Stimulated activated CD8-positive, alpha-beta memory T cell treated with anti-CD3 and anti-CD28 coated beads, Interleukin-2, amount 100 ng/mL, for 48 hours (primary cell): Measurements from ENCODE around the gene HNF4A.

Source experiments
- DNase-seq, 2 donors: peaks; one replicate each; pipeline ENCODE4 v3.0.0-alpha.2; 2020; ENCODE audit warnings: low read depth in 2 of 2

The HNF4A gene

DNA sequence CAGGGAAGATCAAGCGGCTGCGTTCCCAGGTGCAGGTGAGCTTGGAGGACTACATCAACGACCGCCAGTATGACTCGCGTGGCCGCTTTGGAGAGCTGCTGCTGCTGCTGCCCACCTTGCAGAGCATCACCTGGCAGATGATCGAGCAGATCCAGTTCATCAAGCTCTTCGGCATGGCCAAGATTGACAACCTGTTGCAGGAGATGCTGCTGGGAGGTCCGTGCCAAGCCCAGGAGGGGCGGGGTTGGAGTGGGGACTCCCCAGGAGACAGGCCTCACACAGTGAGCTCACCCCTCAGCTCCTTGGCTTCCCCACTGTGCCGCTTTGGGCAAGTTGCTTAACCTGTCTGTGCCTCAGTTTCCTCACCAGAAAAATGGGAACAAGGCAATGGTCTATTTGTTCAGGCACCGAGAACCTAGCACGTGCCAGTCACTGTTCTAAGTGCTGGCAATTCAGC lies 68.6 kb downstream of the HNF4A start:
- DNase-seq: no peak

- DNase-seq: no peak
These were observed 70.4 kb downstream of the HNF4A start for GRCh38 chr20:44425923-44426322.

DNA sequence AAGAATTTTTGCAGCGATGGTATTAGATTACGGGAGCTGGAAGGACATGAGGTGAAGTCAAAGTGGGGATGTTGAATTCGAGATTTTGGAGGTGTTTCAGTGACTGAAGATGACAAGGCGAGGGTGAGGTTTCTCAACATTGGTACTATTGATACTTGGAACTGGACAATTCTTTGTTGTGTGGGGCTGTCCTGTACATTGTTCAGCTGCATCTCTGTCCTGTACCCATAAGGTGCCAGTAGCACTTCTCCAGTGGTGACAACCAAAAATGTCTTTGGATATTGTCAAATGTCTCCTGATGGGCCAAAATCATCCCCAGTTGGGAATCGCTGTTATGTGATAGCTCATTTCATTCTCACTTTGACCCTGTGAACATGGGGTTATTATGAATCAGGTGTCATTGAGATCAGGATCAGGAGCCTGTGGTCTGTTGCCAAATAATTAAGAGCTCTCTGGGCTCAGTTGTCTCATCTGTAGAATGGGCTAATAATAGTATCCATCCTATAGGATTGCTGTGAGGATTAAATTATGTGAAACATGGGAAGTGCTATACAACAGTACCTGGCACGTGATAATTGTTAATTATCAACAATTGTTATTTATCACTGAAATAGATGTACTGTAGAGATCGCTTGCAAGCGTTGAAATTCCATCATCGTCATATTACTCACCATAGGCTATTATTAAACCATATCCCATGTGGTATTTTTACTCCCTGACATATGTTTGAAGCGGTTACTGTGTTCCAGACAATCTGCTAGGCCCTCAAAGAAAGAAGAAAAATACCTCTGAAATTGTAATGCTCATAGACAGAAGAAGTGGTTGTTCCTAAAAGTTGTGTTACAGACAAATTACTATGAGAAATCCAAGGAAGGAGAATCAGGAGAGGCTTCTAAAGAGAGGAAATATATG lies 71.6 kb downstream of the HNF4A start:
- DNase-seq: no peak

- DNase-seq: no peak
These were observed 72.3 kb downstream of the HNF4A start for GRCh38 chr20:44427804-44428173.

- DNase-seq: no peak
These were observed 72.9 kb downstream of the HNF4A start for GRCh38 chr20:44428174-44429016.

- no peak for DNase-seq
These were observed 73.5 kb downstream of the HNF4A start for GRCh38 chr20:44429017-44429339.

DNA sequence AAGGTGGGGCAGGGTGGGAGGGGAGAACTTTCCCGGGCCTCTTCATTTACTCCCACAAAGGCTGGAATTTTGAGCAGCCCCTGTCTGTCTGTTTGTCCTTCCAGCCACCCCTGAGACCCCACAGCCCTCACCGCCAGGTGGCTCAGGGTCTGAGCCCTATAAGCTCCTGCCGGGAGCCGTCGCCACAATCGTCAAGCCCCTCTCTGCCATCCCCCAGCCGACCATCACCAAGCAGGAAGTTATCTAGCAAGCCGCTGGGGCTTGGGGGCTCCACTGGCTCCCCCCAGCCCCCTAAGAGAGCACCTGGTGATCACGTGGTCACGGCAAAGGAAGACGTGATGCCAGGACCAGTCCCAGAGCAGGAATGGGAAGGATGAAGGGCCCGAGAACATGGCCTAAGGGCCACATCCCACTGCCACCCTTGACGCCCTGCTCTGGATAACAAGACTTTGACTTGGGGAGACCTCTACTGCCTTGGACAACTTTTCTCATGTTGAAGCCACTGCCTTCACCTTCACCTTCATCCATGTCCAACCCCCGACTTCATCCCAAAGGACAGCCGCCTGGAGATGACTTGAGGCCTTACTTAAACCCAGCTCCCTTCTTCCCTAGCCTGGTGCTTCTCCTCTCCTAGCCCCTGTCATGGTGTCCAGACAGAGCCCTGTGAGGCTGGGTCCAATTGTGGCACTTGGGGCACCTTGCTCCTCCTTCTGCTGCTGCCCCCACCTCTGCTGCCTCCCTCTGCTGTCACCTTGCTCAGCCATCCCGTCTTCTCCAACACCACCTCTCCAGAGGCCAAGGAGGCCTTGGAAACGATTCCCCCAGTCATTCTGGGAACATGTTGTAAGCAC lies 74.1 kb downstream of the HNF4A start:
- no peak for DNase-seq

DNA sequence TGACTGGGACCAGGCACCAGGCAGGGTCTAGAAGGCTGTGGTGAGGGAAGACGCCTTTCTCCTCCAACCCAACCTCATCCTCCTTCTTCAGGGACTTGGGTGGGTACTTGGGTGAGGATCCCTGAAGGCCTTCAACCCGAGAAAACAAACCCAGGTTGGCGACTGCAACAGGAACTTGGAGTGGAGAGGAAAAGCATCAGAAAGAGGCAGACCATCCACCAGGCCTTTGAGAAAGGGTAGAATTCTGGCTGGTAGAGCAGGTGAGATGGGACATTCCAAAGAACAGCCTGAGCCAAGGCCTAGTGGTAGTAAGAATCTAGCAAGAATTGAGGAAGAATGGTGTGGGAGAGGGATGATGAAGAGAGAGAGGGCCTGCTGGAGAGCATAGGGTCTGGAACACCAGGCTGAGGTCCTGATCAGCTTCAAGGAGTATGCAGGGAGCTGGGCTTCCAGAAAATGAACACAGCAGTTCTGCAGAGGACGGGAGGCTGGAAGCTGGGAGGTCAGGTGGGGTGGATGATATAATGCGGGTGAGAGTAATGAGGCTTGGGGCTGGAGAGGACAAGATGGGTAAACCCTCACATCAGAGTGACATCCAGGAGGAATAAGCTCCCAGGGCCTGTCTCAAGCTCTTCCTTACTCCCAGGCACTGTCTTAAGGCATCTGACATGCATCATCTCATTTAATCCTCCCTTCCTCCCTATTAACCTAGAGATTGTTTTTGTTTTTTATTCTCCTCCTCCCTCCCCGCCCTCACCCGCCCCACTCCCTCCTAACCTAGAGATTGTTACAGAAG lies 75.0 kb downstream of the HNF4A start:
- DNase-seq: no peak

GRCh38 chr20:44431118-44431501 lies 75.6 kb downstream of the HNF4A start:
- DNase-seq: no peak

GRCh38 chr20:44431502-44432234 lies 76.2 kb downstream of the HNF4A start:
- DNase-seq: no peak

DNA sequence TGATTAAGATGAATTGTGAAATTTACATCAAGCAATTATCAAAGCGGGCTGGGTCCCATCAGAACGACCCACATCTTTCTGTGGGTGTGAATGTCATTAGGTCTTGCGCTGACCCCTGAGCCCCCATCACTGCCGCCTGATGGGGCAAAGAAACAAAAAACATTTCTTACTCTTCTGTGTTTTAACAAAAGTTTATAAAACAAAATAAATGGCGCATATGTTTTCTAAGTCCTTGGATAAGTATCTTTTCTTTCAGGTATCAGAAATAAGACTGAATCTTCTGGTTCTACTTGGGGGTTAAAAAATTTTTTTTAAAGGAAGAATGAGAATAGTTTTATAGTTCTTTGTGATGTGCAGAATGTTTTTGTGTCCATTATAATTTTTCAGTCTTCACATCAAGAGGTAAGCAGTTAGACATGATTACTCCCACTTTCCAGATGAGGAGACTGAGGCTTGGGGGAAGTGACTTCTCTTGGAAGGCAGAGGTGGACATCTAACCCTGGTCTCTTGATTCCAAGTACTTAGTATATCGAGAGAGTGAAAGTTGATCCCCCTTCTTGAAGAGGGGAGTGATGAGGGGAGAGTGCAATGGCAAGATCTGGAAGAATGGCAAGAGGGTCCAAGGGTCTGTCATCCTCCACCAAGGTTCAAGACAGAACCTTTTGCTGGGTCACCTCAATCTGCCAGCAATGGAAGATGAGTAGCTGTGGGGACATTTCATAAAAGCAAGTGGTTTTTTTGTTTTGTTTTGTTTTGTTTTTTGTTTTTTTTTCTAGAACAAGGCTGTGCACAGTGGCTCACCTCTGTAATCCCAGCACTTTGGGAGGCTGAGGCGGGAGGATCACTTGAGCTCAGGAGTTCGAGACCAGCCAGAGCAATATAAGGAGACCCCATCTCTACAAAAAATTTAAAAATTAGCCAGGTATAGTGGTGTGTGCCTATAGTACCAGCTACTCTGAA lies 77.4 kb downstream of the HNF4A start:
- no peak for DNase-seq

DNA sequence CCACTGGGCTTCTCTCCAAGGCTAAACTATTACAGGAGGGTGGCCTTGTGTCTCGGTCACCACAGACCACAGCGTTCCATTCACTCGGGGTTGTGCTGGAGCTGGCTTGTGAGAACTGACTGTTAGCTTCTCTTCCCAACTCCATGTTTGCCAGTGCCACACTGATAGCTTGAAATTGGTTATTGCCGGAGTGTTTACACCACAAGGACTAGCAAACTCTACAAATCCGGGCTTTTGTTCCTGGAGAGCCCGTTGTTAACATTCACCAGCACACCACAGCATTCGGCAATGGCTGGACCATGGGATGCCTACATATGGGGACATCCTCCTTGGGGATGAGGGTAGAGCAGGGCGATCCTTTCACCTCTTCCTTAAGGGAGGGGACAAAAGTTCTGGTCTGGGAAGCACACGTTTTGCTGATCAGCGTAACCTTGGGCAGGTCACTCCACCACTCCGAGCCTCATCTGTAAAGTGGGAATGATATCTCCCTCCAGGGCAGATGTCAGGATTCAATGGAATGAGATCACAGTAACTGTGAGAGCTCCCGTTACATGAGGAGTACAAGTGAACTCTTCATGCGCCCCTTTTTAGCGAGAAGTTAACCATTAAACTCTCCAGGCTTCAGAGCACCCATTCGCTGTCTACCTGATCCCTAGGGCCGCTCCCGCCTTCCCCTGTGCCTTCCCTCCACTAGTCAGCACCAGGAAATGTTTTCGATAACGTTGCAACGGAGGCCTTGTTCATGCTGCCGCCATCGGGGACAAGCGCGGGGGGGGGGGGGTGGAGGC lies 78.4 kb downstream of the HNF4A start:
- no peak for DNase-seq

GRCh38 chr20:44435630-44436335 lies 80.3 kb downstream of the HNF4A start:
- DNase-seq: no peak

DNA sequence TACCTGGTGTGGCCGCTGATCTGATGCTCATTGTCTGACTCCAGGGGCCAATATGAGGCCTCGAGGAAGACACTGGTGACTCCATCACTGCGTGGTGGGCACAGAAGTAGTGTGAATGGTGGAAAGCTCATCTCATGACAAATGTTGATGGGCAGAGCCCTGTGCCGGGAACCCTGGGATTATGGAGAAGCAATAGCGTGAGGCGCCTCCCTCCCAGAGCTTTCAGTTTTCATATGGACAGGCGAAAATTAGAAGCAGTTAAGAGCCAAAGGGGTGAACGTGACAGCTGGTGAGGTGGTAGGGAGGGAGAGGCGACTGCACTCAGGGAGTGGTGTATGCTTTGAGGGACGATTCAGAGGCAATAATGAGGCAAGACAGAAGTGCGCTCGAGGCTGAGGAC lies 80.9 kb downstream of the HNF4A start:
- no peak for DNase-seq

DNA sequence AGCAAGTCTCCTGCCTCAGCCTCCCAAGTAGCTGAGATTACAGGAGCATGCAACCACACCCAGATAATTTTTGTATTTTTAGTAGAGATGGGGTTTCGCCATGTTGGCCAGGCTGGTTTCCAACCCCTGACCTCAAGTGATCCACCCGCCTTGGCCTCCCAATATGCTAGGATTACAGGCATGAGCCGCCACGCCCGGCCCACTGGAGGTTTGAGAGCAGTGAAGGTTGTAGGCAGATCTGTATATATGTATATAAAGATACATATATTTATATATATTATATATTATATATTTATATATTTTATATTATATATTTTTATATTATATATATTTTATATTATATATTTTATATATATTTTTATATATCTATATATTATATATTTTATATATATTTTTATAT lies 82.0 kb downstream of the HNF4A start:
- no peak for DNase-seq

DNA sequence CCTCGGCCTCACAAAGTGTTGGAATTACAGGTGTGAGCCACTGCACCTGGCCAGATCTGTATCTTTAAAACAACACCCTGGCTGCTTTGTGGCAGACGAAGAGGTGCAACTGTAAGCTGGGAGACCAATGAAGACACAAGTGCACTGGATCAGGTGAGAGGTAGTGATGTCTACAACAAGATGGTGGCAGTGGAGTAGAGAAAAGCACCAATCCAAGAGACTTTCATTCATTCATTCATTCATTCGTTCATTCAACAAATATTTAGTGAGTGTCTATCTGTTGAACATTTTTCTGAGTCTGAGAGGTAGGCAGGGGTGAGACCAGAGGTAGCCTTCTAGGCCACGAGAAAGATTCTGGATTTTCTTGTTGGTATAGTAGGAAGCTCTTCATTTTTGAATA lies 83.3 kb downstream of the HNF4A start:
- DNase-seq: no peak

- no peak for DNase-seq
These were observed 83.8 kb downstream of the HNF4A start for GRCh38 chr20:44439318-44439717.
